HCT116 (cell line): ENCODE results near the gene RABEP1. TPM values are rescaled to one million over a fixed set of nuclear protein-coding genes. Genes with fewer than 3 reads are reported as not detected.

Source experiments
- CBX3 ChIP-seq: IDR thresholded peaks from 2 replicates; pipeline ENCODE4 v1.6.1; 2012; ENCODE audit warnings: low read depth
- CEBPB ChIP-seq: IDR thresholded peaks from 2 replicates; pipeline ENCODE4 v1.6.1; 2012; ENCODE audit warnings: low read depth
- EZH2phosphoT487 ChIP-seq: fragments of 200-600 bp; IDR thresholded peaks from 2 replicates; pipeline ENCODE4 v1.6.1; 2018; ENCODE audit warnings: antibody characterized with exemption, borderline replicate concordance
- FOSL1 ChIP-seq: IDR thresholded peaks from 2 replicates; pipeline ENCODE4 v1.6.1; 2012; ENCODE audit warnings: low read depth
- RAD21 ChIP-seq: IDR thresholded peaks from 2 replicates; pipeline ENCODE4 v1.6.1; 2012; ENCODE audit warnings: low read depth, mild to moderate bottlenecking
- YY1 ChIP-seq: IDR thresholded peaks from 2 replicates; pipeline ENCODE4 v1.6.1; 2011; ENCODE audit warnings: low read length, low read depth, moderate library complexity, mild to moderate bottlenecking; ENCODE audit not compliant: insufficient replicate concordance; ENCODE audit errors: extremely low read depth
- total RNA-seq: library from RNA; stranded (reverse); gene quantifications from one replicate; pipeline ENCODE4 v1.2.1, GENCODE V29; 2021; ENCODE audit not compliant: unreplicated experiment
- TF ChIP-seq, protein P1 (sequence below): IDR thresholded peaks from 2 replicates; pipeline ENCODE4 v1.6.1; 2012; ENCODE audit warnings: low read depth
- TF ChIP-seq, protein P2 (sequence below): IDR thresholded peaks from 2 replicates; pipeline ENCODE4 v1.6.1; 2012
- TF ChIP-seq, protein P3 (sequence below), 3 experiments: fragments of 200-600 bp in 1 of 3; sonication (generic) in 1 of 3; IDR thresholded peaks in 2 of 3; conservative IDR thresholded peaks in 1 of 3; 2 replicates each; pipeline ENCODE4 v1.5.1; 2012 to 2017; ENCODE audit warnings: low read depth in 2 of 3, low read length in 2 of 3, antibody characterized with exemption in 1 of 3, borderline replicate concordance in 1 of 3, control low read depth in 1 of 3, mild to moderate bottlenecking in 1 of 3, mixed read lengths in 1 of 3, mixed run types in 1 of 3, moderate library complexity in 1 of 3; ENCODE audit not compliant: insufficient read depth in 1 of 3

Gene RABEP1
- total RNA-seq, 1 experiment from 2014 or later, result 38.5 TPM

DNA sequence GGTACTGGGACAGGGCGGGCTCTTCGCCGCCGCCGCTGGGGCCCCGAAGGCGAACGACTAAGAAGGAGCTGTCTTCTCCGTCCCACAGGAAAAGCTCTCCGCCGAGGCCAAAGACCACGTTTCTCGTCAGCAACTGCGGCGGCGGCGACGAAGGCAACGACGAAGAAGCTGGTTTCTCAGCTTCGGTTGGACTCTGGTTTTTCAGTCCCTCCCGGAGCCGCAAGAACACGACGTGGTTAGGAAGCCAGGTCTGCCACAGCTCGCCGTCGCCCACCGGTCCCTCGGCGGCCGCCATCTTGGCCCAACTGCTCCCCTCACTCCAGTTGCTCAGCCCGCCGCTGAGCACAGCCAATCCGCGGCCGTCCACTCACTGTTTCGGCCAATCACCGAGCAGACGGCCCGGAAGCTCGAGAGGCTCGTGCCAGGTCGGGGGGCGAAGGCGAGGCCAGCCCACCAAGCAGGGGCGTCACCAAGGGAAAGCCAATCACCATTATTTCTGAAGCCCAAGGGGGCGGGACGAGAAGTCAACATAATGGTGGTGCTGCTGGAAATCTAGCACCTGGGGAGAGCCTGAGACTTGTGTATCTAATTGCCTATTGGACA lies 137.4 kb downstream of the RABEP1 start, which contains the start of gene NUP88 (continued):
- TF ChIP-seq, protein P1, sequence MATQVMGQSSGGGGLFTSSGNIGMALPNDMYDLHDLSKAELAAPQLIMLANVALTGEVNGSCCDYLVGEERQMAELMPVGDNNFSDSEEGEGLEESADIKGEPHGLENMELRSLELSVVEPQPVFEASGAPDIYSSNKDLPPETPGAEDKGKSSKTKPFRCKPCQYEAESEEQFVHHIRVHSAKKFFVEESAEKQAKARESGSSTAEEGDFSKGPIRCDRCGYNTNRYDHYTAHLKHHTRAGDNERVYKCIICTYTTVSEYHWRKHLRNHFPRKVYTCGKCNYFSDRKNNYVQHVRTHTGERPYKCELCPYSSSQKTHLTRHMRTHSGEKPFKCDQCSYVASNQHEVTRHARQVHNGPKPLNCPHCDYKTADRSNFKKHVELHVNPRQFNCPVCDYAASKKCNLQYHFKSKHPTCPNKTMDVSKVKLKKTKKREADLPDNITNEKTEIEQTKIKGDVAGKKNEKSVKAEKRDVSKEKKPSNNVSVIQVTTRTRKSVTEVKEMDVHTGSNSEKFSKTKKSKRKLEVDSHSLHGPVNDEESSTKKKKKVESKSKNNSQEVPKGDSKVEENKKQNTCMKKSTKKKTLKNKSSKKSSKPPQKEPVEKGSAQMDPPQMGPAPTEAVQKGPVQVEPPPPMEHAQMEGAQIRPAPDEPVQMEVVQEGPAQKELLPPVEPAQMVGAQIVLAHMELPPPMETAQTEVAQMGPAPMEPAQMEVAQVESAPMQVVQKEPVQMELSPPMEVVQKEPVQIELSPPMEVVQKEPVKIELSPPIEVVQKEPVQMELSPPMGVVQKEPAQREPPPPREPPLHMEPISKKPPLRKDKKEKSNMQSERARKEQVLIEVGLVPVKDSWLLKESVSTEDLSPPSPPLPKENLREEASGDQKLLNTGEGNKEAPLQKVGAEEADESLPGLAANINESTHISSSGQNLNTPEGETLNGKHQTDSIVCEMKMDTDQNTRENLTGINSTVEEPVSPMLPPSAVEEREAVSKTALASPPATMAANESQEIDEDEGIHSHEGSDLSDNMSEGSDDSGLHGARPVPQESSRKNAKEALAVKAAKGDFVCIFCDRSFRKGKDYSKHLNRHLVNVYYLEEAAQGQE, result no peak
- TF ChIP-seq EZH2phosphoT487 (no peak), RAD21 (no peak), CEBPB (no peak), CBX3 (no peak), YY1 (peak; percentile 94), FOSL1 (no peak)
- TF ChIP-seq, protein P2, sequence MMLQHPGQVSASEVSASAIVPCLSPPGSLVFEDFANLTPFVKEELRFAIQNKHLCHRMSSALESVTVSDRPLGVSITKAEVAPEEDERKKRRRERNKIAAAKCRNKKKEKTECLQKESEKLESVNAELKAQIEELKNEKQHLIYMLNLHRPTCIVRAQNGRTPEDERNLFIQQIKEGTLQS, result no peak
- TF ChIP-seq, protein P3, sequence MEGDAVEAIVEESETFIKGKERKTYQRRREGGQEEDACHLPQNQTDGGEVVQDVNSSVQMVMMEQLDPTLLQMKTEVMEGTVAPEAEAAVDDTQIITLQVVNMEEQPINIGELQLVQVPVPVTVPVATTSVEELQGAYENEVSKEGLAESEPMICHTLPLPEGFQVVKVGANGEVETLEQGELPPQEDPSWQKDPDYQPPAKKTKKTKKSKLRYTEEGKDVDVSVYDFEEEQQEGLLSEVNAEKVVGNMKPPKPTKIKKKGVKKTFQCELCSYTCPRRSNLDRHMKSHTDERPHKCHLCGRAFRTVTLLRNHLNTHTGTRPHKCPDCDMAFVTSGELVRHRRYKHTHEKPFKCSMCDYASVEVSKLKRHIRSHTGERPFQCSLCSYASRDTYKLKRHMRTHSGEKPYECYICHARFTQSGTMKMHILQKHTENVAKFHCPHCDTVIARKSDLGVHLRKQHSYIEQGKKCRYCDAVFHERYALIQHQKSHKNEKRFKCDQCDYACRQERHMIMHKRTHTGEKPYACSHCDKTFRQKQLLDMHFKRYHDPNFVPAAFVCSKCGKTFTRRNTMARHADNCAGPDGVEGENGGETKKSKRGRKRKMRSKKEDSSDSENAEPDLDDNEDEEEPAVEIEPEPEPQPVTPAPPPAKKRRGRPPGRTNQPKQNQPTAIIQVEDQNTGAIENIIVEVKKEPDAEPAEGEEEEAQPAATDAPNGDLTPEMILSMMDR (IDR thresholded peaks at IDR 0.05 in 2 of 3, conservative IDR thresholded peaks at IDR 0.05 in 1 of 3; ENCODE audit: borderline replicate concordance in 1 of 3, insufficient read depth in 1 of 3, low read depth in 2 of 3, low read length in 2 of 3), result no peak
